Lung microvascular endothelial cell (primary cell): ENCODE measurements around the gene RPRML. TPM values are rescaled to one million over a fixed set of nuclear protein-coding genes. Genes with fewer than 3 reads are reported as not detected.
"Not testable (repeated sequence)": the region's sequence is repeated elsewhere in the genome, so short reads cannot be mapped to it uniquely, and the experiment has no call there.

Experiments
- DNase-seq, 2 donors: peaks; one replicate each; pipeline versions ENCODE4 v3.0.0 to v3.0.0-alpha.2; 2010; ENCODE audit warnings: low read depth in 2 of 2
- total RNA-seq: library from RNA; depleted of rRNA; stranded (reverse); fragments of >200 nt; gene quantifications from 2 replicates; pipeline ENCODE4 v1.2.1, GENCODE V29; 2014

The RPRML gene
- total RNA-seq, 1 donor from 2014 or later: not detected

GRCh38 chr17:46976626-46977270 is 2.3 kb downstream of the RPRML start:
- DNase-seq: no peak

- no peak for DNase-seq
Measured at GRCh38 chr17:46975287-46975686, 3.8 kb downstream of the RPRML start.

- no peak for DNase-seq
Measured at GRCh38 chr17:46974086-46974485, 5.0 kb downstream of the RPRML start.

- DNase-seq: no peak
Measured at GRCh38 chr17:46972346-46972745, 6.7 kb downstream of the RPRML start.

DNA sequence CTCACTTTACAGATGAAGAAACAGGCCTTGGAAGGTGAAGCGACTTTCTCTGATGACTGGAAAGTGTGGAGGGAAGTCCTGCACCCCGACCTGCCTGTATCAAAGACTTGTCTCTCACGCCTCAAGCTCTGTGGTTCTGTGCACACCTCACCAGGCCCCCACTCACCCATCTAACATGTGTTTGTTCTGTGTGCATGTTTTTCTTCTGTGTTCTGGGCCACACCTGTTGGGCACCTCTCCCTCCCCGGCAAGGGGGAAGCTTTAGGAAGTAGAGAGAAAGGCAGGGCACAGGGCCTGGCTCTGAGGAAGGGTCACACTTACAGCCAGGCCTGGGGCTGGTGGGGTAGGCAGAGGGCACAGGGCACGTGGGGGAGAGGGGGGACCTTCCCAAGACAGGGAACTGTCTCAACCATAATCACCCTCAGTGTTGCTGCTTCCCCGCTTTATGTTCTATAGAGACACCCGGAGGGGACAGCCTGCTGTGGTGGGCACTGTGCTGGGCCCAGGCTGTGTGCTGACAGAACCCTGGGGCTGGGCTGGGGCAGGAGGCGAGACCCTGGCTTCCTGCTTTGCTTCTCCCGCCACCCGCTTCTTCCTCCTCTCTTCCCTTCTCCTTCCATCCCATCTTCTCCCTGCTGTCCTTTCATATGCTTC is 7.3 kb downstream of the RPRML start:
- no peak for DNase-seq

DNA sequence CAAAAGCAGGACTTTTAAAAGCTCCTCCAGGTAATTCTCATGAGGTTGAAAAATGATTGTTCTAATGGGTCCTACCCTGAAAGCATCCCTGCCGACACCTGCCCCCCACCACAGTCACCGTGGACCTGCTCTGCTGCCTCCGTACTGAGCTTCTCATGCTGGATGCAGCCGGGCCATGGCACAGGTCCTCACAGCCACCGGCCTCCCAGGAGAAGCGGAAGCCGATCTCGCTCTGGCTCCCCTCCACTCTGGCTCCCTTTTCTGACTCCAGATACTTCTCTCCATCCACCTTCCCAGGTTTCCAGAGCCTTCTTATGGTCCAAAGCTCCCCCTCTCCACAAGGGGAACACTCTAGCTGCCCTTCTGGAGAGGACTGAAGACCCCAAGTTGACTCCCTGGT is 10.2 kb downstream of the RPRML start:
- DNase-seq: no peak

DNA sequence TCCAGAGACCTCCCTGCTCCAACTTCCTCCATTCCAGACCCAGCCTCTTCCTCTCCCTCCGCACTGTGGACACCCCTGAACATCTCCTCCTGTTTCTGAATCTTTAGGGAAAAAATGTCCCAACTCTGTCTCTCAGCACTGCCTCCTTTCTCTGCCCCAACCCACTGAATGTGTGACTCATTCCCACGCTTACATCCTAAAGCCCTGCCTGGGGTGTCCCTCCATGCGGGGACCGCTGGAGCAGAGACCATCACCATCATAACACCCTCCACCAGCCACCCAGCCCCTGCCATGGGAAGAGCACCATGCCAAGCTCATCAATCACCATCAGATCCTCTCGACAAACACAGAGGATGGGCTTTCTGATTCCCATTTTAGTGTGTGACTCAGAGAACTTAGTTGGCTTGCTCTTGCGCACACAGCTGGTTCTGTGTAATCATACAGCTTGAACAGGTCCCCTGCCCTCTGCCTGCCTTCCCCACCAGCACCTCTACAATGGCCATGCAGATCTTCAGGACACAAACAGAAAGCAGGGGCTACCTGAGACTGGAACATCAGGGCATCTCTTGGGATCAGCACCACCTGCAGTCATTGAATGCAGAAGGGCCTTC is 10.7 kb downstream of the RPRML start:
- DNase-seq: no peak

DNA sequence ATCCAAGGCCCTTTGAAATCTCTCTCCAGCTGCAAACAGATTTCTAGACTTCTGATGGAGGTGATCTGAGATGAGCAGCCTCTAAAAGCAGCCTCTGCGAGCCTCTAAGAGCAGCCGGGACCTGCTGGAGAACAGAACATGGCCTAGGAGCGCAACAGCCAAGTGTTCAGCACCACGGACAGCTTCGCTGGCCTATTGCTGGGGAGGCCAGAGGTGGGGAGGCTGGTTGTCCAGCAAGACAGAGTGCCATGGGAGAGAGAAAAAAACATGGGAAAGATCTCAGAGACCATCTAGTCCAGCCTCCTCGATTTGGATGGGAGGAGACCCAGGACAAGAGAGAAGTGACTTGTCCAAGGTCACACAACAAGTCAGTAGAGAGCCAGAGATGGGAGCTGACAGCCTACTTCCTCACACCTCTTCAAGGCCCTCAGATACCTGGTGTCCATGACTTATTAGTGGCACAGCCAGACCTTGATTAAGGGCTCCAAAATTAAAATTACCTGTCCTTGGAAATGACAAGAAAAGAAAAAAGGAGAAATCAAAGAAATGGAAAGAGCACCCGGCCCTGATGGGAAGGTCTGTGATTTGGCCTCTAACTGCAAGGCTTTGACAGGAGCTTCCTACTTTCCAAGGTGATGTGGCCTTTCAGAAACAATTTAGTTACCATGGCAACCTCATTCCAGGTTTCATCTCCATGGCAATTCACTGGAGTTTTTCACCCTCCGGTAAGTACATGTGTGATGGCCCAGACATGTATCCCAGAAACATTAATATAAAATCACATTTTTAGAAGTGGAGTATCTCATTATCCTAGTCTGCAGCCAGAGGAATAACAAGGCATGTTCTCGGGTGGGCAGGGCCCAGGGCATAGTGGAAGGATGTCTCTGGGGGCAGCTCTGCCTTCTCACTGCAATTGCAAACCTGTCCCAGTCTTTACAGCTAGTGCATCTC is 14.5 kb downstream of the RPRML start:
- DNase-seq: peak; percentile 42 to 44

DNA sequence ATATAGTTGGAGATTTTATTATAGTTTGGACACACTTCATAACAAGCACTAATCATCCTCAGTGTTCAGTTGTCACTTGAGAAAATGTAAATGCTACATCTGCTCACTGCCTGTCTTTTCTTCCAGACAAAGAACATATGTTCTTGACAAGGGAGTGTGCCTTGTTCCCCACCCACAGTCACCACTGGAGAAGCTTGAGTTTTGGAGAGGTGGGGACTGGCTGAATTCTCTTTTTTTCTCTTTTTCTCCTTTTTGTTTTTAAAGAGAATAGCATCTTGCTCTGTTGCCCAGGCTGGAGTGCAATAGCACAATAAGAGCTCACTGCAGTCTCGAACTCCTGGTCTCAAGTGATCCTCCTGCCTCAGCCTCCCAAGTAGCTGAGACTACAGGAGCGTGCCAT is 15.5 kb downstream of the RPRML start:
- DNase-seq: no peak

DNA sequence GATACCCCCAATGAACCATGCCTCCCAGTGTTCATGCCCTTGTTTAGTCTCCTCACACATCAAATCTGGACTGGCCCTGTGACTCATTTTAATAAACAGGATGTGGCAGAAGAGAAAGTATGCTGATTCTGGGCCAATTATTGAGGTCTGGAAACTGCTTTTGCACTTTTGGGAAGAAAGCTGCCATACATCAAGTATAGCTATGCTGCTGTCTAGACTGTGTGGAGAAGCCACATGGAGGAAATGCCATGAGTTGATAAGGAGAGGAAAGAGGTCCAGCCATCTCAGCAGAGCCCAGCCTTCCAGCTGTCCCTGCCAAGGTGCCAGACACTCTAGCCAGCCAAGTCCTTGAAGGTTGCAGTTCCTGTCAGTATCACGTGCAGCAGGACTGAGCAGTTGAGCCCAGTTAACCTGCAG is 16.7 kb downstream of the RPRML start:
- peak in 1 of 2 donors; percentile 43 for DNase-seq

- no peak for DNase-seq
Measured at GRCh38 chr17:46960152-46960551, 18.9 kb downstream of the RPRML start.

GRCh38 chr17:46958041-46958591 is 20.9 kb downstream of the RPRML start:
- DNase-seq: no peak

- not testable (repeated sequence) for DNase-seq
Measured at GRCh38 chr17:46953191-46953590, 25.9 kb downstream of the RPRML start.

DNA sequence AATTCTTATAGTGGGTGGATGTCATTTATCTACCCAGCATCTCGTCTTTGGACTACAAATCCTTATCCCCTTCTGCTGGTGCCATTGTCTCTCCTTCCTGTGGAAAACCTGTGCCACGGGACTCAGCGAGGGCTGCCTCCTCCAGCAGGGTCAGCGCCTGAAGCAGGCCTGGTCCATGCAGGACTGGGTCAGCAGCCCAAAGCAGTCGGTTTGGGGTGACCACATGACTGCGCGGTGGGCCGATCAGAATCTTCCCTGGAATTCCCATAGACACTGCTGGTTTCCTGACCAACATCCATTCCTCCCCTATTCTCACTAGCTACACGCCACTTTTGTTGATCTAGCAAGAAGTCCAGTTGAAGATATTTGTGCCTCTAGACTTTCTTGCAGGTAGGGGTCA is 26.9 kb downstream of the RPRML start:
- DNase-seq: no peak

DNA sequence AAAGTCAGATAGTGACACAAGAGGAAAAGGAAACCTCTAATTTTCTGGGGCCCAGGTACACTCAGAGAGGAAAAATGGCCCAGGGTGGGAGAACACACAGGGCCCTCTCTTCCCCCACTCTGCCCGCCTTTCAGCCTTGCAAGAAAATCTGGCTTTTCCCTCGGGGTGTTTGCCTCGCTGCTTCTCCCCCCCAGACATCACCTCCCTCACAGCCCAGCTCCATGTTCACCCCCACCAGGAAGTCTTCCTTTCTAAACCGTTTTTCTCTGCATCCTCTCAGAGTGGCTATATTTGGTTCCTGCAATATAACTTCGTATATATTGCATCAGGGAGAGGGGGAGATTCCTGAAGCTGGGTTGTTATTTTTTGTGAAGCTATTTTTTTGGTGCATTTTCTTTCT is 27.3 kb downstream of the RPRML start:
- no peak for DNase-seq

GRCh38 chr17:46950997-46951621 is 27.9 kb downstream of the RPRML start:
- no peak for DNase-seq

- no peak for DNase-seq
Measured at GRCh38 chr17:46950342-46950996, 28.6 kb downstream of the RPRML start.

DNA sequence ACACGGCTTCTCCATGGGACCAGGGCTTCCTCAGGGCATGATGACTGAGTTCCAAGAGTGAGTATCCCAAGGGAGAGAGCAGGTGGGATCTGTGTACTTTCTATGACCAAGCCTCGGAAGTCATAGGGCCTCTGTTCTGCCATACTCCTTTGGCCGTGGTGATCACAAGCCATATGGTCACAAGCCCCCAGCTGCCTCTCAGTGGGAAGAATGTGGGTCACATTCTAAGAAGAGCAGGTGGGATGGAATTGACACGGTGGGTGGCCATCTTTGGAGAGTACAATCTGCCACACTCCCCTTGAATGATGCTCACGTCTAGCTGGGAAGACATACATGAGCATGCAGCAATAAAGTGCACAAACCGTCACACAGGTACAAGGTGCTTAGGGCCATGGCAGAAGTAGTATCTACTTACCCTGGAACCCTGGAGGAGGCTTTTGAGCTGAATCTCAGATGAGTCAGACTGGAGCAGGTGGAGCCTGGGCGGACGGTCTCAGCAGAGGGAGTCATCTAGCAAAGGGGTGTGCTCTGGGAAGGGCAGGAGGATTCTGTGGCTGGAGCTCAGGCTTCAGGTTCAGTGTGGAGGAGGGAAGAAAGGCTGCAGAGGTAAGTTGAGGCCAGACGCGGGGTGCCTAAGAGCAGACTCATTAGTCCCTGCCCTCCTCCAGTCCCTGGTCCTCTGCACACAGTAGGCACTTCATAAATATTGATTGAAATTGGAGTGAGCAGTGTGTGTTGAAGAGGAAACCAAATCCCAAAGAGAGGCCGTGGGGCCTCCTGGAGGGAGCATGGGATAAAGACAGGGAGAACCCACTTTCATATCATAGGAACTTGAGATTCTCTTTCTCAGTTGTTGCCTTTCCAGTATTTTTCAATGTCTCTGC is 29.5 kb downstream of the RPRML start:
- DNase-seq: no peak

DNA sequence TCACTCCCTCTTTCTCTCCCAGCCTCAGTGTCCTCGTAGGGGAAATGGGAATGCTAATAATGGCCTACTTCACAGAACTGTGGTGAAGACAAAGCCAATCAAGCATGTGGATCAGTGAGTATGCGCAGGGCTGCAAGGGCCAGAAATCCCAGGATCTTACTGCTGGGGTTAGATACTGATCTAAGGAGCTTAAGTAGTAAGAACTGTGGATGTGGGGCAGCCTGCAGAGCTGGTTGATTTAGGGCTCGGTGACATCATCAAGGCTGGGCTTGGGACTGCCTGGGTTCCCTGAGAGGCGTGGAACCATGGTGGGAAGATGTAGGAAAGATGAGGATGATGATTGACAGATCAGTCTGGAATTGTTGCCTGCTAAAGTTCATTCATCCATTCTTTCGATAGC is 30.5 kb downstream of the RPRML start:
- DNase-seq: no peak

- DNase-seq: no peak
Measured at GRCh38 chr17:46947216-46947615, 31.8 kb downstream of the RPRML start.
